OCI-M1 (cell line): ENCODE data around the gene CTAGE4.
"Not testable (repeated sequence)": the region's sequence is repeated elsewhere in the genome, so short reads cannot be mapped to it uniquely, and the experiment has no call there.

Source experiments
- DNase-seq: peaks from one replicate; lab custom pipeline; 2025; lab: John Stamatoyannopoulos, UW

CTAGE4 gene

GRCh38 chr7:144183166-144183565, at the start of gene CTAGE4:
TSS of gene CTAGE4 (plus strand) at chr7:144183466. CDS start at chr7:144183504, 38 bp downstream.
- DNase-seq, result not testable (repeated sequence)

- DNase-seq, result no peak
Measured at GRCh38 chr7:144134116-144134515, 49.1 kb upstream of the CTAGE4 start.

DNA sequence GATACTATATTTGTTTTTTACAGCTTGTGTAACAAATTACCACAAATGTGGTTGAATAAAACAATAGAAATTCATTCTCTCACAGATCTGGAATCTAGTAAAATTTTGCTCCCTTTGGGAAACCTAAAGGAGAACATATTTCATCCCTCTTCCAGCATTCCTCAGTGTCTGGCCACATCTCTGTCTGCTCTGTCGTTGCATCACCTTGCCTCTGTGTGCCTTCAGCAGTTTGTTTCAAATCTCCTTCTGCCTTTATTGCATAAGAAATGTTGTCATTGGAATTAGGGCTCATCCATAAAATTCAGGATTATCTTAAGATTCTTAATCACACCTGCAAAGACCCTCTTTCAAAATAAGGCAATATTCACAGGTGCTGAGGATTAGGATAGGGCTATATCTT, 45.8 kb upstream of the CTAGE4 start:
- DNase-seq, result no peak

DNA sequence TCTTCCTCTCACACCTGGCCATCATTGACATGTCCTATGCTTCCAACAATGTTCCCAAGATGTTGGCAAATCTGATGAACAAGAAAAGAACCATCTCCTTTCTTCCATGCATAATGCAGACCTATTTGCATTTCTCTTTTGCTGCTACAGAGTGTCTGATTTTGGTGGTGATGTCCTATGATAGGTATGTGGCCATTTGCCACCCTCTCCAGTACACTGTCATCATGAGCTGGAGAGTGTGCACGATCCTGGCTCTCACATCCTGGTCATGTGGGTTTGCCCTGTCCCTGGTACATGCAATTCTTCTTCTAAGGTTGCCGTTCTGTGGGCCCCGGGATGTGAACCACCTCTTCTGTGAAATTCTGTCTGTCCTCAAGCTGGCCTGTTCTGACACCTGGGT, 41.1 kb upstream of the CTAGE4 start:
- no peak for DNase-seq

DNA sequence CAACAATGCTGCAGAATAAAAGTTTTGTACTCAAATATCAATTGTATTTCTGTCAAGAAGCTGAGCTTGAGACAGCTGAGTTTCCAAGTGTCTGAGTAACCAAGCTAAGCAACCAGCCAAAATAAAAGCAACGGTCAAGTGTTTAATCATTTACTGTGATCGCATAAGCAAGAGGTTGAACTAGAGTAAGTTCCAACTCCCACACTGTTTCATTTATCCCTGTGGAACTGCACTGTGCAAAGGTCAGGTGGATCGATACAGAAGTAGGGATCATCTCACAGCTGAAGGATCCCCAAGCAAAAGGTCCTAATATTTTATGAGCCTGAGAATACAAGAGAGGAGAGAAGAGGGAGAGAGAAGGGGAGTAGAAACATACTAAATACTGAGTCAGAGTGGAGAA, 38.8 kb upstream of the CTAGE4 start:
- no peak for DNase-seq

GRCh38 chr7:144148224-144148827, 34.9 kb upstream of the CTAGE4 start:
- no peak for DNase-seq

DNA sequence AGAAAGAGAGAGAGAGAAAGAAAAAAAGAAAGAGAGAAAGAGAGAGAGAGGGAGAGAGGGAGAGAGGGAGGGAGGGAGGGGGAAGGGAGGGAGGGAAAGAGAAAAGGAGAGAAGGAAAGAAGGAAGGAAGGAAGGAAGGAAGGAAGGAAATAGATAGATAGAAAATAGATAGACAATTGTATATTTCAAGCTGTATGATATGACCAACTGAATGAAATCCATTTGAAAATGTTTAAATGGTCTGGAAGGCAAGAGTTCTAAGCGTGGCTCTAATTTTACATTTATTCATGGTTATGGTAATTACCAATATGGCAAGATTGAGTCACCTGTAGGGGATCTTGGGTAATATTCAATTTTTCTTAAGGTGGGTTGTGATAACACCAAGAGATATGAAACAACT, 24.4 kb upstream of the CTAGE4 start:
- DNase-seq, result no peak

DNA sequence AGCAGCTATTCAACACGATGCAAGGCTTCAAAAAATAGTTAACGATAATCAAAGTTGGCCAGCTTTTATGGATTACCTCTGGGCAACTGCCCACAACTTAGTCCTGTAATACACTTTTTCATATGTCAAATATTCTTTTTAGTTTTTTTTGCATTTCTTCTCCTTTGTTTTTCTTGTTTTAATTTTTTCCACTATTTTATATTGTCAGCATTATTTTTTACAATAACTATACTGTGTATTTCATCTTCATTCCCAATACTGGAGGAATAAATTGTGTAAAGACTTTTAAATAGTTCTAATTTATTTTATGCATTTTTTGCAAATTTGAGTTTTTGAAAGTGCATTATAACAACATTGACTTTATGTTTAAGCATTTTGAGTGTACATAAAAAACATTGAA, 18.5 kb upstream of the CTAGE4 start:
- DNase-seq, result no peak

- not testable (repeated sequence) for DNase-seq
Measured at GRCh38 chr7:144171594-144172350, 11.5 kb upstream of the CTAGE4 start.

DNA sequence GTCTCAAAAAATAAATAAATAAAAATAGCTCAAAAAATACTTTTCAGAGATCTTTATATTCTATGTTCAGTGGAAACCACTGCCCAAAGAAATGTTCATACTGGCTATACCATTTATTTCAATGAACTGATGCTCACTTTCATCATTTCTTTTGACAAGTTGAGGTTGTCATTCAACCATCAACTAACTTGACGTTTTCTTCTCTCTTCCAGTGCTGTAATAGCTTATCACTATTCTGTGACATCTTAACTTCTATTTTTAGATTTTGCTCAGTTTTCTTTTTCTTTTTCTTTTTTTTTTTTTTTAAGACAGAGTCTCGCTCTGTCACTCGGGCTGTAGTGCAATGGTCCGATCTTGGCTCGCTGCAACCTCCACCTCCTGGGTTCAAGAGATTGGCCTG, 8.7 kb upstream of the CTAGE4 start:
- DNase-seq, result no peak

DNA sequence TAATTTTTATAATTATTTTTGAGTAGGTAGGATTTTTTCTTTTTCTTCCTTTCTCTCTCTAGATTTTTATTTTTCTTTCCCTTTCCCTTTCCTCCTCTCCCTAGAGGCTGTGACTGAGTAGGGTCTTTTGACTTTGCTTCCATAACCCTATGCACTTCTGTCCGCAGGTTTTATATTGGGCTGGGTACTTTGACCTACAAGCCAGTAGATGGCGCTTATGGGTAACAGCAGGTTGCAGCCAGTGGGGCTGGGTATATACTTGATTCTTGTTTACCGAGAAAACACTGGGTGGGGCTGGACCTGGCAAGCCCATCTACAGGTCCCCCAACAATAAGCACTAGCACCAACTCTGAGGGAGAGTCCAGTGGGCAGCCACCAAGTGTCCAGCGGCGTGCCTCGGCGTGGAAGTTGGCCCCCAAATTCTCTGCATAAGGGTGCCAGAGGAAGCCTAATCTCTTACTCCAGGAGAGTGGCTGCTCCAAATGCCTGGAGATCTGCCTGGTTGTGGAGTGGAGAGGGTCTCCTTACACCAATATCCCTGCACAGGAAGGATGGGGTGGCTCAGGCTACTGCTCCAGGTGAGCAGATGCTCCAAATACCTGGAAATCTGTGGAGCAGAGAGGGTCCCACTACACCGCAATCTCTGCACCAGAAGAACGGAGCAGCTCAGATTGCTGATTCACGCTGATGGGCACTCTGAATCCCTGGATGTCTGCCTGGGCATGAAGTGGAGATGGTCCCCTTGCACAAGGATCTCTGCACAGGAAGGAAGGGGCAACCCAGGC, 4.7 kb upstream of the CTAGE4 start:
- DNase-seq, result peak; percentile 11

DNA sequence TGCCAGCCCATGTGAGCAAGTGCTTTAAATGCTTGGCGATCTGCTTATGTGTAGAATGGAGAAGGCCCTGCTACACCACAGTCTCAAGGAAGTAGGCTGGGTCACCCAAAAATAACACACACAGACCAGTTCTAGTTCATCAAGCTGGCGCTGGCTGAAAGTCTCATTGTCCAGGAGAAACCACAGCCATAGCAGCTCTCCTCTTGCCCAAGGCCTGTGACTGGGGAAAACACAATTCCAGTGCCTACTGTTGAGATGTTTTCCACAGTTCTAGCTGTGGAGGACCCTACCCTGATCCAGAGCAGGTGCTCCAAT, 4.1 kb upstream of the CTAGE4 start:
- DNase-seq, result not testable (repeated sequence)

DNA sequence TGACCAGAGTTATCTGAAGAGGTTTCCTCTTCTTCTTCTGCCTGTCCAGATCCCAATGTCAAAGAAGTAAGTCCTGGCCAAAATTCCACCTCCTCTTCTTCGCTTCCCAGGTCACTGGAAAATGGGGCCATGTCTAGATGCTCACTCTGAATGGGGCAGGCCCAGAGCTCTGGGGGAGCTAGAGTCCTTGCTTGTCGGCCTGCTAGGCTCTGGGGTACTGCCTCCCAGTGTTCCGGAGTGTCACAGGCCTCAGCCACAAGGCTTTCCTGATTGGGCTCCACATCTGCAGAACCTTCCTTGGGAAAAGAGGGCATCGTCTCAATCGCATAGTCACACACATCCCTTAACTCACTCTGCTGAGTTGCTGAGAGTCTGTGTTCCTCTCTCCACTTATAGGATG, 4.6 kb downstream of the CTAGE4 start:
- DNase-seq, result not testable (repeated sequence)

GRCh38 chr7:144188578-144189171, 5.4 kb downstream of the CTAGE4 start:
- DNase-seq, result not testable (repeated sequence)

- DNase-seq, result not testable (repeated sequence)
Measured at GRCh38 chr7:144193782-144194181, 10.5 kb downstream of the CTAGE4 start.

GRCh38 chr7:144194453-144194852, 11.2 kb downstream of the CTAGE4 start:
- not testable (repeated sequence) for DNase-seq

GRCh38 chr7:144195212-144195872, 12.1 kb downstream of the CTAGE4 start, which contains the start of gene ARHGEF35:
TSS of gene ARHGEF35 (minus strand) at chr7:144195833. CDS start at chr7:144188383, 7,450 bp downstream.
- not testable (repeated sequence) for DNase-seq

DNA sequence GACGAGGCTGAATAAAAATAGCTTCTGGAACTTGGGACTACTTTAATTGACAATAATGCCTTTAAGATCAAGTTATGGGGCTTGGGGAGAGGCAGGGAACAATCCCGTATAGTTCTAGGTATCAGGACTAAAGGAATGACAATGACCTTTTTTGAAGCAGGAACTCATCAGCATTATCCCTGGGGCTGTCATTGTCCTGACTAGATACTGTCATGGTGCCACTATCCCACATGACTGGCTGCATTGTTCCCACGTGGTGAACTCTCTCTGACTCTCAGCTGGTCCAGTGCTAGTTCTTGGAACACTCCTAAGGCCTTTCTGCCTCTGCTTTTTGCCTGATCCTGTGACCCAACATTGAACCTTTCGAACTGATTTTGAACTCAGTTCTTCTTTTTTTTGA, 15.7 kb downstream of the CTAGE4 start:
- not testable (repeated sequence) for DNase-seq

DNA sequence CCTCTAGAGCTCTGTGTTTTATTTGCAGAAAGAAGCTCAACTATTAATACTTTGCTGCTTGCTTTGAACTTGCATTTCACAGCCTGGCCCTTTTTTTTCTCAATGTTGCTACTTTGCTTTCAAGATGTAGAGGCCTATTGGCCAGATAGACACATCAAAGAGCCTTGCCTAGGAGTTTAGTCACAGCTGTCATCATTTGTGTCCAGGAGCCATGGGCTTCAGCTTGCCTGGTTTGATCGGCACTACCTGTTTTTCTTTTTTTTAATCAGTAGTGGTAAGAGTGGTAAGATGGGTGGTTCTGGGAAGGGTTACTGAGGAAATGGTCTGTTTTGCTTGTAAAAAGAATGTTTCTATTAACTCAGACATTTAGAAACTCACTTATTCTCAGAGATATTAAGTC, 18.7 kb downstream of the CTAGE4 start:
- DNase-seq, result not testable (repeated sequence)

DNA sequence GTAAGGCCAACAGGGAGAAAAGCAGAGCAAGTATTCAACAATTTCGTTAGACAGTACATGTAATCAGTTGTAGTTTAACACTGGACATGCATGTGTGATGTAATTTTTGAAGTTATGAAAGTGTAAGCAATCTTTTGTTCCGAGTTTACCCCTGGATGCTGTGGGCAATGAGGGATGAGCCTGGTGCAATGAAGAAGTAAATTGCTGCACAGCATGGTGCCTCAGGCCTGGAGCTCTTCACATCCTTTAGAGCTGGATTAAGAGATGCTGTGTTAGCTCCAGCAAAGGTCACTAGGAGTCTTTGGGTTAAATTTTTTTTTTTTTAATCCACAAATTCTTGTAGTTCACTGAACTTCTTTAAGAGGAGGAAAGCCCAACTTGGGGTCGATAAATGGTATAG, 19.8 kb downstream of the CTAGE4 start:
- DNase-seq, result not testable (repeated sequence)

DNA sequence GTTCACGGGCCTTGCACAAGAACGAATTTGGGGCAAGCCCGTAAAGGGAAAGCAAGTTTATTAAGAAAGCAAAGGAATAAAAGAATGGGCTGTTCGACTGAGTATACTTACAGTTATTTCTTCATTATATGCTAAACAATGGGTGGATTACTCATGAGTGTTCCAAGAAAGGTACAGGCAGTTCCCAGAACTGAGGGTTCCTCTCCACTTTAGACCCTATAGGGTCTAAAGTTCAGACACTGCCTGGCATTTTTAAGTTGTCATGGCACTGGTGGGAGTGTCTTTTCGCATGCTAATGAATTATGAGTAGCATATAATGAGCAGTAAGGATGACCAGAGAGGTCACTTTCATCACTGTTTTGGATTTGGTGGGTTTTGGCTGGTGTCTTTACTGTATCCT, 22.0 kb downstream of the CTAGE4 start:
- DNase-seq, result not testable (repeated sequence)

- DNase-seq, result not testable (repeated sequence)
Measured at GRCh38 chr7:144217200-144217599, 33.9 kb downstream of the CTAGE4 start.
